ENCODE data around the gene GRIK4. TPM values are rescaled to one million over a fixed set of nuclear protein-coding genes. Genes with fewer than 3 reads are reported as not detected.

Gene GRIK4
- total and polyA plus RNA-seq, 2 of the 4 experiments (the other 2 are of a cell fraction): 0.18 to 0.38 TPM

GRCh38 chr11:120972621-120973020 is 461.1 kb downstream of the GRIK4 start:
- Histone ChIP-seq H3K79me1 (ENCODE audit: low read depth in 1 of 2, low read length in 2 of 2) (no peaks in the 10 kb centered on the region), H3K4me1 (ENCODE audit: control insufficient read depth, insufficient read depth, low read length) (no peaks in the 10 kb centered on the region), H3K4ac (ENCODE audit: low read depth, low read length) (no peak overlapping the region), H3K27ac (ENCODE audit: insufficient read depth, low read length) (no peak overlapping the region), H2BK20ac (ENCODE audit: low read depth, low read length) (no peak overlapping the region), H2BK5ac (ENCODE audit: low read depth, low read length, poor library complexity, severe bottlenecking) (no peak overlapping the region), H3K4me2 (ENCODE audit: low read depth, low read length) (no peak overlapping the region), H2BK120ac (ENCODE audit: low read depth, low read length) (no peak overlapping the region), H3K23ac (ENCODE audit: low read depth, low read length) (no peak overlapping the region), H3K14ac (replicated peaks; ENCODE audit: low read depth, low read length) (no peak overlapping the region), H2AK9ac (replicated peaks; ENCODE audit: low read depth, low read length, poor library complexity) (no peak overlapping the region), H2AFZ (replicated peaks; ENCODE audit: low read length, poor library complexity) (no peak overlapping the region), H3K4me3 (ENCODE audit: insufficient read depth, low read depth, low read length) (no peak overlapping the region), H3K18ac (ENCODE audit: low read depth, low read length) (no peak overlapping the region), H3K9me1 (ENCODE audit: insufficient read depth, low read length) (no peaks in the 10 kb centered on the region), H2AK5ac (ENCODE audit: low read depth, low read length) (no peak overlapping the region), H4K8ac (ENCODE audit: low read depth in 2 of 2, low read length in 2 of 2) (no peak overlapping the region), H2BK15ac (ENCODE audit: low read depth, low read length) (no peak overlapping the region), H3K56ac (ENCODE audit: extremely low read depth, insufficient read depth, low read length) (no peak overlapping the region), H3K9me3 (ENCODE audit: control insufficient read depth, insufficient read depth, low read length) (no peaks in the 10 kb centered on the region), H4K5ac (ENCODE audit: low read depth, low read length) (no peak overlapping the region), H3K27me3 (ENCODE audit: control insufficient read depth, insufficient read depth, low read length) (peaks cover 24% of the 10 kb centered on the region), H4K91ac (ENCODE audit: insufficient read depth, low read depth, low read length) (no peak overlapping the region), H3K36me3 (ENCODE audit: control insufficient read depth, insufficient read depth, low read length) (no peaks in the 10 kb centered on the region), H3K9ac (ENCODE audit: low read depth, low read length) (no peak overlapping the region), H4K20me1 (ENCODE audit: insufficient read depth, low read length) (no peaks in the 10 kb centered on the region)
- CTCF ChIA-PET: no interaction called here
- no peak for ATAC-seq (ENCODE audit: low read depth)
- no peak for DNase-seq
- POLR2A ChIA-PET (ENCODE audit: unreplicated experiment): no interaction called here
- no peak for TF ChIP-seq MXI1 (IDR thresholded peaks at IDR 0.05; ENCODE audit: borderline replicate concordance, low read depth, low read length)
- dilution Hi-C loops (cut with HindIII; ENCODE audit: low sequenced_read_pairs, unreplicated experiment): no loop called here
- BruUV-seq (replicated peaks): no TSS peak
- in situ Hi-C loops (cut with MboI; ENCODE audit: low sequenced_read_pairs): no loop called here
- intact Hi-C loops (cut with micrococcal nuclease): no loop called here
- 71% methylated on average over 1 of the region's 6 CpGs; no CpG with 5 or more reads in 1 of the 2 experiments for whole genome bisulfite sequencing, 2 experiments (ENCODE audit: extremely low coverage in 2 of 2, insufficient read length in 1 of 2)
